Activated CD8-positive, alpha-beta T cell treated with anti-CD3 and anti-CD28 coated beads for 36 hours (primary cell): Measurements from ENCODE around the gene KDM7A. TPM values are rescaled to one million over a fixed set of nuclear protein-coding genes. Genes with fewer than 3 reads are reported as not detected.
A peak's percentile ranks its signal among the peaks of the same experiment; 100 is the strongest.

ENCODE experiments used
- ATAC-seq: fragments of 200-7000 bp; cut with Tn5 transposase; one replicate; pipeline ENCODE4 v1.10.0; 2021; ENCODE audit warnings: mild to moderate bottlenecking, moderate library complexity
- CTCF ChIA-PET: fragments of 350-600 bp; sonication (Branson Sonifier 250); formaldehyde crosslinking; loops from one replicate; lab custom pipeline; 2021; ENCODE audit warnings: antibody characterized with exemption; lab: Charles Lee
- POLR2A ChIA-PET: fragments of 350-600 bp; sonication (Branson Sonifier 250); formaldehyde crosslinking; loops from one replicate; lab custom pipeline; 2021; ENCODE audit warnings: antibody characterized with exemption; lab: Charles Lee
- DNase-seq: peaks from one replicate; pipeline ENCODE4 v3.0.0-alpha.2; 2020
- H3K27ac Mint-ChIP-seq: one replicate; pipeline ENCODE4 v1.8.0; 2021; ENCODE audit warnings: mild to moderate bottlenecking, mixed read lengths
- H3K27me3 Mint-ChIP-seq: one replicate; pipeline ENCODE4 v1.8.0; 2021; ENCODE audit warnings: mixed read lengths
- H3K36me3 Mint-ChIP-seq: one replicate; pipeline ENCODE4 v1.8.0; 2021; ENCODE audit warnings: low read depth, mixed read lengths
- H3K4me1 Mint-ChIP-seq: one replicate; pipeline ENCODE4 v1.8.0; 2021; ENCODE audit warnings: low read depth, mixed read lengths
- H3K4me3 Mint-ChIP-seq: one replicate; pipeline ENCODE4 v1.8.0; 2021; ENCODE audit warnings: mild to moderate bottlenecking, moderate library complexity, mixed read lengths
- H3K9me3 Mint-ChIP-seq: one replicate; pipeline ENCODE4 v1.8.0; 2021; ENCODE audit warnings: mixed read lengths
- CTCF ChIP-seq: fragments of 200-600 bp; IDR thresholded peaks from one replicate; pipeline ENCODE4 v1.8.0; 2022; ENCODE audit warnings: antibody characterized with exemption, mild to moderate bottlenecking
- intact Hi-C: fragments of 100-400 bp; cut with micrococcal nuclease; formaldehyde crosslinking; loops from one replicate; pipeline ENCODE4 v1.10.0; 2022
- total RNA-seq, 2 experiments: library from RNA; stranded (reverse); gene quantifications; one replicate each; pipeline ENCODE4 v1.2.3, GENCODE V29; 2021

The KDM7A gene
- total RNA-seq, 2 experiments from 2014 or later: 21.1 to 22.9 TPM

GRCh38 chr7:140062118-140062527, 114.7 kb downstream of the KDM7A start:
- peak overlapping the region; percentile 83 for H3K4me3 Mint-ChIP-seq
- POLR2A ChIA-PET: interaction anchor here (0.9 kb wide), 1 partner anchor 22 kb away, joined by 3 read pairs; no protein-coding TSS in a partner anchor
- peaks cover 20% of the 10 kb centered on the region for H3K36me3 Mint-ChIP-seq
- CTCF ChIA-PET: no interaction called here
- TF ChIP-seq CTCF: no peak
- intact Hi-C loops: loop anchor here (5.0 kb wide), 1 partner anchor 115 kb away; the partner anchor contains the start of gene KDM7A
- H3K9me3 Mint-ChIP-seq: peaks cover 14% of the 10 kb centered on the region
- no peaks in the 10 kb centered on the region for H3K27me3 Mint-ChIP-seq
- DNase-seq: peak; percentile 57
- H3K27ac Mint-ChIP-seq: peak overlapping the region; percentile 81
- peak; percentile 29 for ATAC-seq
- peaks cover 39% of the 10 kb centered on the region for H3K4me1 Mint-ChIP-seq

- Mint-ChIP-seq H3K27ac (peak overlapping the region; percentile 45), H3K4me1 (peaks cover 39% of the 10 kb centered on the region), H3K4me3 (peak overlapping the region; percentile 83), H3K9me3 (peaks cover 9% of the 10 kb centered on the region), H3K36me3 (peaks cover 19% of the 10 kb centered on the region), H3K27me3 (no peaks in the 10 kb centered on the region)
- no peak for TF ChIP-seq CTCF
- intact Hi-C loops: loop anchor here (5.0 kb wide), 1 partner anchor 116 kb away; the partner anchor contains the start of gene KDM7A
- DNase-seq: no peak
- CTCF ChIA-PET: no interaction called here
- ATAC-seq: no peak
- POLR2A ChIA-PET: no interaction called here
Measured at GRCh38 chr7:140061607-140061930, 115.2 kb downstream of the KDM7A start.

- H3K4me1 Mint-ChIP-seq: peaks cover 39% of the 10 kb centered on the region
- intact Hi-C loops: loop anchor here (5.0 kb wide), 1 partner anchor 116 kb away; the partner anchor contains the start of gene KDM7A
- no peak for ATAC-seq
Measured at GRCh38 chr7:140060788-140061606, 115.8 kb downstream of the KDM7A start.

GRCh38 chr7:140060243-140060630, 116.5 kb downstream of the KDM7A start:
- no peak for DNase-seq
- Mint-ChIP-seq H3K36me3 (peaks cover 22% of the 10 kb centered on the region), H3K9me3 (no peaks in the 10 kb centered on the region), H3K4me1 (peaks cover 43% of the 10 kb centered on the region), H3K27ac (peak overlapping the region; percentile 60), H3K4me3 (peak overlapping the region; percentile 5), H3K27me3 (no peaks in the 10 kb centered on the region)
- POLR2A ChIA-PET: interaction anchor here (1.3 kb wide), 1 partner anchor 396 kb away, joined by 3 read pairs; no protein-coding TSS in a partner anchor
- CTCF ChIA-PET: interaction anchor here (0.7 kb wide), 1 partner anchor 415 kb away, joined by 3 read pairs; no protein-coding TSS in a partner anchor
- no peak for ATAC-seq
- TF ChIP-seq CTCF: no peak
- intact Hi-C loops: loop anchor here (5.0 kb wide), 1 partner anchor 117 kb away; the partner anchor contains the start of gene KDM7A

More at GRCh38 chr7:140060788-140061606, 115.8 kb downstream of the KDM7A start:
- no peak for TF ChIP-seq CTCF
- no peaks in the 10 kb centered on the region for H3K27me3 Mint-ChIP-seq
- peaks cover 19% of the 10 kb centered on the region for H3K36me3 Mint-ChIP-seq
- ChIA-PET POLR2A (interaction anchor here (1.3 kb wide), 1 partner anchor 396 kb away, joined by 3 read pairs; no protein-coding TSS in a partner anchor), CTCF (interaction anchor here (0.7 kb wide), 1 partner anchor 416 kb away, joined by 3 read pairs; no protein-coding TSS in a partner anchor)
- DNase-seq: no peak
- peak overlapping the region; percentile 83 for H3K4me3 Mint-ChIP-seq
- peaks cover 3% of the 10 kb centered on the region for H3K9me3 Mint-ChIP-seq
- H3K27ac Mint-ChIP-seq: peak overlapping the region; percentile 45
